Measurements from ENCODE around the gene PROSER3. TPM values are rescaled to one million over a fixed set of nuclear protein-coding genes. Genes with fewer than 3 reads are reported as not detected.

The PROSER3 gene
- total and polyA plus RNA-seq, 9 of the 15 experiments (the other 6 are each of a cell fraction or from before 2014, with no cell fraction given): 1.0 to 39.5 (median 5.1) TPM

GRCh38 chr19:35754370-35755130, 3.4 kb upstream of the PROSER3 start:
- intact Hi-C loops (cut with micrococcal nuclease) (no loop called here), in situ Hi-C loops (cut with MboI) (no loop called here)
- ChIA-PET CTCF (ENCODE audit: low intra/inter-chr PET ratio) (no interaction called here), POLR2A (interaction anchor here (1.2 to 1.3 kb wide), 2 partner anchors 9 to 115 kb away, joined by 3 to 7 read pairs; partner anchors contain the start of genes PSENEN and U2AF1L4)
- Histone ChIP-seq H4K20me1 (replicated peaks; ENCODE audit: control insufficient read depth, insufficient read depth, low read length) (no peaks in the 10 kb centered on the region; the same call in 1 of the 2 replicates), H3K9ac (ENCODE audit: insufficient read depth in 1 of 2, low read depth in 2 of 2, low read length in 2 of 2) (peak overlapping the region in 1 of 2 experiments; percentile 43; a peak in 2 of 4 replicates), H3K9me1 (ENCODE audit: control insufficient read depth, insufficient read depth, low read length) (no peaks in the 10 kb centered on the region), H3K79me2 (ENCODE audit: control insufficient read depth, insufficient read depth, low read length) (peaks cover 13% of the 10 kb centered on the region), H2AFZ (ENCODE audit: low read depth, low read length) (no peak overlapping the region), H3K4me2 (ENCODE audit: insufficient read depth, low read length) (no peak overlapping the region), H3K27ac (ENCODE audit: extremely low read depth, low read depth, low read length) (no peak overlapping the region), H3K4me1 (replicated peaks in 1 of 2; ENCODE audit: control insufficient read depth in 2 of 2, insufficient read depth in 2 of 2, low read length in 2 of 2) (peaks cover 12 to 38% of the 10 kb centered on the region in 2 experiments), H3K9me3 (replicated peaks; ENCODE audit: control insufficient read depth, insufficient read depth, low read depth, low read length) (no peaks in the 10 kb centered on the region), H3K27me3 (ENCODE audit: control insufficient read depth in 2 of 2, insufficient read depth in 2 of 2, low read length in 2 of 2) (no peaks in the 10 kb centered on the region), H3K36me3 (ENCODE audit: control insufficient read depth, insufficient read depth, low read length) (peaks cover 23% of the 10 kb centered on the region; the same call in 1 of the 3 replicates), H3K4me3 (no peak overlapping the region)
- WGBS (ENCODE audit: insufficient coverage, low coverage, missing lambda C conversion rate): 78% methylated on average over 12 of the region's 13 CpGs
- ATAC-seq (no peak), DNase-seq (ENCODE audit: extremely low read depth in 1 of 4, low spot score in 3 of 4) (no peak), FAIRE-seq (no peak)
- BruUV-seq (replicated peaks): no TSS peak
- no peak for TF ChIP-seq ZNF57 (CRISPR knock-in tag; IDR thresholded peaks at IDR 0.05)
- TF ChIP-seq ATF2 (CRISPR knock-in tag; IDR thresholded peaks at IDR 0.05): no peak
- TF ChIP-seq NR0B1 (IDR thresholded peaks at IDR 0.05; ENCODE audit: partially characterized antibody): no peak
- no peak for TF ChIP-seq GTF2B (IDR thresholded peaks at IDR 0.05; ENCODE audit: extremely low read depth, insufficient read length)
- no peak for TF ChIP-seq ETV1 (tag; conservative IDR thresholded peaks at IDR 0.05; ENCODE audit: low read depth)
- TF ChIP-seq STAG1 (CRISPR knock-in tag; IDR thresholded peaks at IDR 0.05; ENCODE audit: borderline replicate concordance): no peak
- no peak for TF ChIP-seq SIN3B (IDR thresholded peaks at IDR 0.05; ENCODE audit: low read depth)
- no peak for TF ChIP-seq CLOCK (CRISPR knock-in tag; IDR thresholded peaks at IDR 0.05; ENCODE audit: borderline replicate concordance)
- TF ChIP-seq PRPF4 (IDR thresholded peaks at IDR 0.05; ENCODE audit: insufficient read depth, low read depth, low read length, poor library complexity, severe bottlenecking): no peak
- no peak for TF ChIP-seq DIDO1 (tag; IDR thresholded peaks at IDR 0.05; ENCODE audit: low read depth)

Data from K562 (cell line).